ENCODE measurements around the gene P2RX4. TPM values are rescaled to one million over a fixed set of nuclear protein-coding genes. Genes with fewer than 3 reads are reported as not detected.

The P2RX4 gene, protein sequence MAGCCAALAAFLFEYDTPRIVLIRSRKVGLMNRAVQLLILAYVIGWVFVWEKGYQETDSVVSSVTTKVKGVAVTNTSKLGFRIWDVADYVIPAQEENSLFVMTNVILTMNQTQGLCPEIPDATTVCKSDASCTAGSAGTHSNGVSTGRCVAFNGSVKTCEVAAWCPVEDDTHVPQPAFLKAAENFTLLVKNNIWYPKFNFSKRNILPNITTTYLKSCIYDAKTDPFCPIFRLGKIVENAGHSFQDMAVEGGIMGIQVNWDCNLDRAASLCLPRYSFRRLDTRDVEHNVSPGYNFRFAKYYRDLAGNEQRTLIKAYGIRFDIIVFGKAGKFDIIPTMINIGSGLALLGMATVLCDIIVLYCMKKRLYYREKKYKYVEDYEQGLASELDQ
- total RNA-seq = 6.0 and 23.9 TPM in 2 replicates

DNA sequence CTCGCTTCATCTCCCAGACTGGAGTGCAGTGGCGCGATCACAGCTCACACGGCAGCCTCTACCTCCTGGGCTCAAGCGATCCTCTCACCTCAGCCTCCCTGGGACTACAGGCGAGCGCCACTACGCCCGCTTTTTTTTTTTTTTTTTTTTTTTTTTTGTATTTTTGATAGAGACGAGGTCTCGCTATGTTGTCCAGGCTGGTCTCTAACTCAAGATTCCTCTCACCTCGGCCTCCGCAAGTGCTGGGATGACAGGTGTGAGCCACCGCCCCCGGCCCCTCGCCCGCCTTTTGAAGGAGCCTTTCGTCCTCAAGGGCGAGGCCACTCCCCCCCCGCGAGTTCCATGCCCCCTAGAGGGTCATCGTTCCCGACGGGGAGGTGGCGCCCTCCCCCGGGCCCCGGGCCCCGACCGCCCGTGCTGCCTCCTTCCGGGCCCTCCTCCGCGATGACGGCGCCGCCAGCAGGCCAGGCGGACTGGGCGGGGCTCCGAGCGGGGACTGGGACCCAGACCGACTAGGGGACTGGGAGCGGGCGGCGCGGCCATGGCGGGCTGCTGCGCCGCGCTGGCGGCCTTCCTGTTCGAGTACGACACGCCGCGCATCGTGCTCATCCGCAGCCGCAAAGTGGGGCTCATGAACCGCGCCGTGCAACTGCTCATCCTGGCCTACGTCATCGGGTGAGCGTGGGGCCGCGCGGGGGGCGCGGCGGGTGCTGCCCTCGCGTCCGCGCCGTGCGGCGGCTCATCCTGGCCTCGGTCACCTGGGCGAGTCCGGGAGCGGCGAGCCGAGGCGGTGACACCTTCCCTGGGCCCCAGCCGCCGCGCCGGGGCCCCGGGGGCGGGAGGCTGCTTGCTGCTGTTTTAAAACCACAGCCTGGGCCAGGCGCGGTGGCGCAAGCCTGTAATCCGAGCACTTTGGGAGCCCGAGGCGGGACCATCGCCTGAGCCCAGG is at the start of gene P2RX4:
P2RX4 (plus strand) TSS at position 506 of the 949 bp plus-strand sequence; CDS start at position 542, 36 bp downstream.

Other genes starting within 250 kb of the P2RX4 start
- 0.48 TPM in 1 of 2 replicates, not detected in the other for gene HNF1A, start 231.6 kb upstream of the P2RX4 start, total RNA-seq
- gene C12orf43, start 193.6 kb upstream of the P2RX4 start, total RNA-seq = 3.2 and 4.6 TPM in 2 replicates
- 1.1 and 1.7 TPM in 2 replicates for gene OASL, start 170.9 kb upstream of the P2RX4 start, total RNA-seq
- gene P2RX7, start 77.3 kb upstream of the P2RX4 start, total RNA-seq = 0.43 and 0.72 TPM in 2 replicates
- 17.1 and 19.5 TPM in 2 replicates for gene CAMKK2, start 86.6 kb downstream of the P2RX4 start, total RNA-seq
- 124 and 129 TPM in 2 replicates for gene ANAPC5, start 142.3 kb downstream of the P2RX4 start, total RNA-seq
- gene RNF34, start 190.0 kb downstream of the P2RX4 start, total RNA-seq = 36.4 and 38.1 TPM in 2 replicates